Measurements from ENCODE around the gene PITPNM2.
"Not testable (repeated sequence)": the region's sequence is repeated elsewhere in the genome, so short reads cannot be mapped to it uniquely, and the experiment has no call there.

GRCh38 chr12:123104094-123104493 lies 46.8 kb downstream of the PITPNM2 start:
- TF ChIP-seq, protein P1, sequence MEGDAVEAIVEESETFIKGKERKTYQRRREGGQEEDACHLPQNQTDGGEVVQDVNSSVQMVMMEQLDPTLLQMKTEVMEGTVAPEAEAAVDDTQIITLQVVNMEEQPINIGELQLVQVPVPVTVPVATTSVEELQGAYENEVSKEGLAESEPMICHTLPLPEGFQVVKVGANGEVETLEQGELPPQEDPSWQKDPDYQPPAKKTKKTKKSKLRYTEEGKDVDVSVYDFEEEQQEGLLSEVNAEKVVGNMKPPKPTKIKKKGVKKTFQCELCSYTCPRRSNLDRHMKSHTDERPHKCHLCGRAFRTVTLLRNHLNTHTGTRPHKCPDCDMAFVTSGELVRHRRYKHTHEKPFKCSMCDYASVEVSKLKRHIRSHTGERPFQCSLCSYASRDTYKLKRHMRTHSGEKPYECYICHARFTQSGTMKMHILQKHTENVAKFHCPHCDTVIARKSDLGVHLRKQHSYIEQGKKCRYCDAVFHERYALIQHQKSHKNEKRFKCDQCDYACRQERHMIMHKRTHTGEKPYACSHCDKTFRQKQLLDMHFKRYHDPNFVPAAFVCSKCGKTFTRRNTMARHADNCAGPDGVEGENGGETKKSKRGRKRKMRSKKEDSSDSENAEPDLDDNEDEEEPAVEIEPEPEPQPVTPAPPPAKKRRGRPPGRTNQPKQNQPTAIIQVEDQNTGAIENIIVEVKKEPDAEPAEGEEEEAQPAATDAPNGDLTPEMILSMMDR (optimal IDR thresholded peaks at IDR 0.05 in 1 of 3, IDR thresholded peaks at IDR 0.05 in 1 of 3, conservative IDR thresholded peaks at IDR 0.05 in 1 of 3; ENCODE audit: extremely low read depth in 1 of 3, insufficient read depth in 2 of 3, low read length in 3 of 3) = not testable (repeated sequence)
- TF ChIP-seq EZH2 (IDR thresholded peaks at IDR 0.05; ENCODE audit: low read length) = not testable (repeated sequence)
